Fibroblast of skin of right biceps (primary cell): Measurements from ENCODE around the gene UFC1.
"Not testable (repeated sequence)": the region's sequence is repeated elsewhere in the genome, so short reads cannot be mapped to it uniquely, and the experiment has no call there.

Source experiments
- DNase-seq: peaks from one replicate; pipeline ENCODE4 v3.0.0-alpha.2; 2013

The UFC1 gene

GRCh38 chr1:161153682-161154337 is at the start of gene UFC1:
UFC1 (plus strand) TSS chr1:161153978; CDS start chr1:161153998, 20 bp downstream.
- peak; percentile 90 for DNase-seq

- DNase-seq: no peak
These were observed 47.3 kb upstream of the UFC1 start for GRCh38 chr1:161106431-161106830.

- DNase-seq: no peak
These were observed 42.7 kb upstream of the UFC1 start for GRCh38 chr1:161111117-161111516.

- DNase-seq: no peak
These were observed 42.3 kb upstream of the UFC1 start for GRCh38 chr1:161111527-161111926.

- no peak for DNase-seq
These were observed 39.9 kb upstream of the UFC1 start for GRCh38 chr1:161113915-161114314.

GRCh38 chr1:161114556-161114955 is 39.2 kb upstream of the UFC1 start:
- peak; percentile 25 for DNase-seq

GRCh38 chr1:161115132-161115711 is 38.6 kb upstream of the UFC1 start:
- DNase-seq: peak; percentile 83

- not testable (repeated sequence) for DNase-seq
These were observed 37.8 kb upstream of the UFC1 start for GRCh38 chr1:161115961-161116360.

GRCh38 chr1:161117759-161118581 is 35.8 kb upstream of the UFC1 start, which contains the start of the genes NIT1 and PFDN2:
NIT1 (plus strand) TSS chr1:161118105; CDS start chr1:161118177, 72 bp downstream.
PFDN2 (minus strand) TSS chr1:161118037; CDS start chr1:161118026, 11 bp downstream.
- DNase-seq: peak; percentile 81

- DNase-seq: peak; percentile 71
These were observed 34.5 kb upstream of the UFC1 start for GRCh38 chr1:161119092-161119903.

- DNase-seq: no peak
These were observed 32.6 kb upstream of the UFC1 start for GRCh38 chr1:161121042-161121650.

GRCh38 chr1:161121834-161122233 is 31.9 kb upstream of the UFC1 start:
- no peak for DNase-seq

- DNase-seq: no peak
These were observed 30.8 kb upstream of the UFC1 start for GRCh38 chr1:161122967-161123366.

- DNase-seq: no peak
These were observed 26.1 kb upstream of the UFC1 start for GRCh38 chr1:161127649-161128048.

- DNase-seq: no peak
These were observed 25.0 kb upstream of the UFC1 start for GRCh38 chr1:161128591-161129420.

- DNase-seq: no peak
These were observed 23.5 kb upstream of the UFC1 start for GRCh38 chr1:161130266-161130665.

GRCh38 chr1:161131523-161132409 is 22.0 kb upstream of the UFC1 start:
- DNase-seq: peak; percentile 10

GRCh38 chr1:161132410-161133219 is 21.2 kb upstream of the UFC1 start, which contains the start of gene DEDD:
DEDD (minus strand) TSS chr1:161132667; CDS start chr1:161124462, 8,205 bp downstream.
- DNase-seq: peak; percentile 98

GRCh38 chr1:161133220-161133740 is 20.5 kb upstream of the UFC1 start:
- peak; percentile 4 for DNase-seq
